MM.1S (cell line): ENCODE data around the gene MEIOSIN.
A peak's percentile ranks its signal among the peaks of the same experiment; 100 is the strongest.

Experiments used
- DNase-seq: peaks from one replicate; pipeline ENCODE4 v3.0.0-alpha.2; 2015
- H2AFZ ChIP-seq: fragments of 300-600 bp; sonication (generic); 2 replicates; pipeline ENCODE4 v1.6.0; 2016; ENCODE audit warnings: antibody characterized with exemption, low read length
- H3F3A ChIP-seq: fragments of 300-600 bp; sonication (generic); 2 replicates; pipeline ENCODE4 v1.6.1; 2016; ENCODE audit warnings: mild to moderate bottlenecking, antibody characterized with exemption, low read length, moderate library complexity, mixed read lengths; ENCODE audit not compliant: insufficient read depth
- H3K27ac ChIP-seq: fragments of 300-600 bp; sonication (generic); 2 replicates; pipeline ENCODE4 v1.5.1; 2016; ENCODE audit warnings: mild to moderate bottlenecking, low read length
- H3K27me3 ChIP-seq: fragments of 300-600 bp; sonication (generic); replicated peaks from 2 replicates; pipeline ENCODE4 v1.6.0; 2016; ENCODE audit warnings: low read length; ENCODE audit not compliant: insufficient read depth
- H3K36me3 ChIP-seq: fragments of 300-600 bp; sonication (generic); replicated peaks from 2 replicates; pipeline ENCODE4 v1.6.1; 2016; ENCODE audit warnings: mild to moderate bottlenecking, low read length, mixed read lengths; ENCODE audit not compliant: insufficient read depth
- H3K4me1 ChIP-seq: fragments of 300-600 bp; sonication (generic); 2 replicates; pipeline ENCODE4 v1.6.1; 2016; ENCODE audit warnings: low read length, mixed read lengths
- H3K4me2 ChIP-seq: fragments of 300-600 bp; sonication (generic); 2 replicates; pipeline ENCODE4 v1.6.0; 2016; ENCODE audit warnings: low read depth, low read length
- H3K4me3 ChIP-seq: fragments of 300-600 bp; sonication (generic); 2 replicates; pipeline ENCODE4 v1.5.1; 2016; ENCODE audit warnings: low read length, mixed read lengths
- H3K79me2 ChIP-seq: fragments of 300-600 bp; sonication (generic); 2 replicates; pipeline ENCODE4 v1.6.1; 2016; ENCODE audit warnings: mixed run types, low read length, mixed read lengths
- H3K9ac ChIP-seq: fragments of 300-600 bp; sonication (generic); 2 replicates; pipeline ENCODE4 v1.6.1; 2016; ENCODE audit warnings: low read length, mixed read lengths
- H3K9me2 ChIP-seq: fragments of 300-600 bp; sonication (generic); replicated peaks from 2 replicates; pipeline ENCODE4 v1.6.1; 2016; ENCODE audit warnings: mild to moderate bottlenecking, low read length, mixed read lengths; ENCODE audit not compliant: insufficient read depth
- H3K9me3 ChIP-seq: fragments of 300-600 bp; sonication (generic); replicated peaks from 2 replicates; pipeline ENCODE4 v1.6.1; 2016; ENCODE audit warnings: mild to moderate bottlenecking, low read length, mixed read lengths; ENCODE audit not compliant: insufficient read depth
- H4K20me1 ChIP-seq: fragments of 300-600 bp; sonication (generic); 2 replicates; pipeline ENCODE4 v1.6.1; 2016; ENCODE audit warnings: mild to moderate bottlenecking, low read length, moderate library complexity, mixed read lengths; ENCODE audit not compliant: insufficient read depth
- EZH2 ChIP-seq: fragments of 300-600 bp; sonication (generic); optimal IDR thresholded peaks from 2 replicates; pipeline ENCODE3; 2017; ENCODE audit warnings: low read depth, mild to moderate bottlenecking, antibody characterized with exemption, low read length, mixed read lengths
- EZH2phosphoT487 ChIP-seq: fragments of 300-600 bp; sonication (generic); IDR thresholded peaks from 2 replicates; pipeline ENCODE4 v1.6.1; 2018; ENCODE audit warnings: antibody characterized with exemption, low read length
- TF ChIP-seq, protein P1 (sequence below): fragments of 300-600 bp; sonication (generic); IDR thresholded peaks from 2 replicates; pipeline ENCODE4 v1.5.1; 2016; ENCODE audit warnings: antibody characterized with exemption, low read length, mixed read lengths

Gene MEIOSIN

GRCh38 chr19:45805719-45806118 lies 72.5 kb downstream of the MEIOSIN start:
- DNase-seq, result no peak
- no peak overlapping the region for H3K27ac ChIP-seq
- H3K4me3 ChIP-seq, result no peak overlapping the region
- no peaks in the 10 kb centered on the region for H3K36me3 ChIP-seq
- H3K79me2 ChIP-seq, result no peaks in the 10 kb centered on the region
- no peaks in the 10 kb centered on the region for H4K20me1 ChIP-seq
- H3K27me3 ChIP-seq, result no peaks in the 10 kb centered on the region
- H3K9me3 ChIP-seq, result no peaks in the 10 kb centered on the region
- no peak overlapping the region for H3K4me2 ChIP-seq
- H3K9ac ChIP-seq, result no peak overlapping the region
- TF ChIP-seq EZH2phosphoT487 (no peak), EZH2 (no peak)
- TF ChIP-seq, protein P1, sequence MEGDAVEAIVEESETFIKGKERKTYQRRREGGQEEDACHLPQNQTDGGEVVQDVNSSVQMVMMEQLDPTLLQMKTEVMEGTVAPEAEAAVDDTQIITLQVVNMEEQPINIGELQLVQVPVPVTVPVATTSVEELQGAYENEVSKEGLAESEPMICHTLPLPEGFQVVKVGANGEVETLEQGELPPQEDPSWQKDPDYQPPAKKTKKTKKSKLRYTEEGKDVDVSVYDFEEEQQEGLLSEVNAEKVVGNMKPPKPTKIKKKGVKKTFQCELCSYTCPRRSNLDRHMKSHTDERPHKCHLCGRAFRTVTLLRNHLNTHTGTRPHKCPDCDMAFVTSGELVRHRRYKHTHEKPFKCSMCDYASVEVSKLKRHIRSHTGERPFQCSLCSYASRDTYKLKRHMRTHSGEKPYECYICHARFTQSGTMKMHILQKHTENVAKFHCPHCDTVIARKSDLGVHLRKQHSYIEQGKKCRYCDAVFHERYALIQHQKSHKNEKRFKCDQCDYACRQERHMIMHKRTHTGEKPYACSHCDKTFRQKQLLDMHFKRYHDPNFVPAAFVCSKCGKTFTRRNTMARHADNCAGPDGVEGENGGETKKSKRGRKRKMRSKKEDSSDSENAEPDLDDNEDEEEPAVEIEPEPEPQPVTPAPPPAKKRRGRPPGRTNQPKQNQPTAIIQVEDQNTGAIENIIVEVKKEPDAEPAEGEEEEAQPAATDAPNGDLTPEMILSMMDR, result no peak
- no peaks in the 10 kb centered on the region for H3K9me2 ChIP-seq
- peaks cover 12% of the 10 kb centered on the region for H3K4me1 ChIP-seq
- H3F3A ChIP-seq, result peaks cover 7% of the 10 kb centered on the region
- H2AFZ ChIP-seq, result no peak overlapping the region

GRCh38 chr19:45809643-45810159 lies 76.5 kb downstream of the MEIOSIN start:
- DNase-seq, result peak; percentile 82
- Histone ChIP-seq H3K36me3 (no peaks in the 10 kb centered on the region), H2AFZ (peak overlapping the region; percentile 87), H3K4me3 (peak overlapping the region; percentile 15; the same call in 1 of the 2 replicates), H3K79me2 (no peaks in the 10 kb centered on the region), H3K9ac (peak overlapping the region; percentile 38), H3F3A (peaks cover 7% of the 10 kb centered on the region), H3K9me2 (no peaks in the 10 kb centered on the region), H3K9me3 (no peaks in the 10 kb centered on the region), H3K4me2 (peak overlapping the region; percentile 61), H3K27ac (peak overlapping the region; percentile 79), H3K4me1 (peaks cover 12% of the 10 kb centered on the region), H3K27me3 (no peaks in the 10 kb centered on the region), H4K20me1 (no peaks in the 10 kb centered on the region)
- TF ChIP-seq, protein P1, result no peak
- TF ChIP-seq EZH2phosphoT487 (no peak), EZH2 (no peak)

DNA sequence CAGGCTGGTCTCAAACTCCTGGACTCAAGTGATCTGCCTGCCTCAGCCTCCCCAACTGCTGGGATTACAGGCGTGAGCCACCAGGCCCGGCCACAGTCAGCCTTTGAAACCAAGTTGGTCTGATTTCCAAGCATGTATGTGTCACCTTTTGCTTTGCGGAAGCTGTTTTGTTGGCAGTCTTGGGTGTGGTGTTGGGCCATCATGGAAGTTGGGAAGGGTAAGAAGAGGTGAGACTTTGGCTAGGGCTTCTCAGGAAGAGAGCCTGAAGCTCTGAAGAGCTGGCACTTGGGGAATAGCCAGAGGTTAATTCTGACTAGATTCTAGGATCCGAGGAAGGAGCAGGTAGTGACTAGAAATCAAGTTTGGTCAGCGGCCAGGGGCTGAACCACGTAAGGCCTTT lies 79.1 kb downstream of the MEIOSIN start:
- H4K20me1 ChIP-seq, result no peaks in the 10 kb centered on the region
- no peaks in the 10 kb centered on the region for H3K27me3 ChIP-seq
- H3K9me2 ChIP-seq, result no peaks in the 10 kb centered on the region
- H3K9ac ChIP-seq, result no peak overlapping the region
- H3K4me2 ChIP-seq, result no peak overlapping the region
- DNase-seq, result no peak
- peaks cover 12% of the 10 kb centered on the region for H3K4me1 ChIP-seq
- no peak overlapping the region for H3K4me3 ChIP-seq
- no peak overlapping the region for H3K27ac ChIP-seq
- no peaks in the 10 kb centered on the region for H3K79me2 ChIP-seq
- H3F3A ChIP-seq, result peaks cover 7% of the 10 kb centered on the region
- H3K9me3 ChIP-seq, result no peaks in the 10 kb centered on the region
- TF ChIP-seq, protein P1, result no peak
- no peak for TF ChIP-seq EZH2phosphoT487
- TF ChIP-seq EZH2, result no peak
- no peak overlapping the region for H2AFZ ChIP-seq
- no peaks in the 10 kb centered on the region for H3K36me3 ChIP-seq
